GM10847 (cell line): ENCODE data around the gene NPAS3.

Experiments
- POLR2A ChIP-seq: IDR thresholded peaks from 2 replicates; pipeline ENCODE4 v1.6.1; 2011; ENCODE audit not compliant: insufficient read length; ENCODE audit errors: extremely low read depth

NPAS3 gene

DNA sequence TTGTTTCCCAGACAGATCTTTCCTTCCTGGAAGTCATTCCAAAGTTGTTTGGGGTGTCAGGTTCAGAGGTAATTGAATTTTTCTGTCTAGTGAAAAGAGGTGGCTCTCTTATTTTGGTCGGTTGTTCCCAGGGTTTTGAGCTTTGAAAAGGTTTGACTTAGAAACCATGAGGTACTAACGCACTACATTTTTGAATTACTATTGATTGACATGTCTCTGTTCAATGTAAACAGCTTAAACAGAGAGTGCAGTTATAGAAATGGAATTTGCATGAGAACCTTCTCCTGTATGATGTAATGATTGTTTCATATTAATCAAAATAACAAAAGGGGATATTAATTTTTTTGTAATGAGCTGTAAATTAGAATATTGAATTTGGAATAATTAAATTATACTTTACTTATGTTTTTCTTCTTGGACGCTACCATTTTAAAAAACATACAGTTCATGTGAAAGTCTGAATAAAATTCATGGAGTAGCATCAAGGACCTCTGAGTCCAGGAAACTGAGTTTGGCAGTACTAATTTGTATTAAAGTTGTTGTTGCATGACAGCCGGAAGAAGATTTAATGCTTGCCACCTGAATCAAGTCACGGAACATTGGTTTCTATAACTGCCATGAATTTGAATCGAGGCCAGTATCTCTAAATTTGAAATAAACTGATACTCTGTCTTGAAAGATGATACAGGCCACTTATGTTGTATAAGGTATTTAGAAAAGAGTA lies 41.7 kb downstream of the NPAS3 start:
- no peak for TF ChIP-seq POLR2A

DNA sequence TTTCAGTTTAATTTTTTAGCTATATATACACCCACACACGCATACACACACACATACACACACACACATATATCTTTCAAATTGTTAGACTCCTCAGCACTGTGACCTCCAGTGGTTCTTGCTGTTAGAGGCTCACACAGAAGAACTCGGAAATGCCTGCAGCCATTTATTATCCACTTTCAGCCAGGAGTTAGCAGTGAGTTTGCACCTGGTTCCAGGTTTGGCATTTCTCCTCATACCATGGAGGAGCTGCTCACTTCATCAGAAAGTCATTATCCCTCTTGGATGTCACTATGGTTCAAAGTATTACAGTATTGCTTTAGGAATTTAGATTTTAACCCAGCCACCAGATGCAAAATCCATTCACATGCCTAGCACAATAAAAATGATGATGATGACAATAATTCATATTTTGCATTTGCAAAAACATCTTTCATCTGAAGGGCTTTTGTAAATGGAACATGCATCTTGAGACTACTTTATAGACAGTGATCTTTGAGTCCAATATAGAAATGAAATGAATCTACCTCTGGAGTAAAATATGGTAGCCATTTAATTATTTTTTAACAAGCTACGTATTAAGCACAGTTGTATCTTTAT lies 42.3 kb downstream of the NPAS3 start:
- no peak for TF ChIP-seq POLR2A

DNA sequence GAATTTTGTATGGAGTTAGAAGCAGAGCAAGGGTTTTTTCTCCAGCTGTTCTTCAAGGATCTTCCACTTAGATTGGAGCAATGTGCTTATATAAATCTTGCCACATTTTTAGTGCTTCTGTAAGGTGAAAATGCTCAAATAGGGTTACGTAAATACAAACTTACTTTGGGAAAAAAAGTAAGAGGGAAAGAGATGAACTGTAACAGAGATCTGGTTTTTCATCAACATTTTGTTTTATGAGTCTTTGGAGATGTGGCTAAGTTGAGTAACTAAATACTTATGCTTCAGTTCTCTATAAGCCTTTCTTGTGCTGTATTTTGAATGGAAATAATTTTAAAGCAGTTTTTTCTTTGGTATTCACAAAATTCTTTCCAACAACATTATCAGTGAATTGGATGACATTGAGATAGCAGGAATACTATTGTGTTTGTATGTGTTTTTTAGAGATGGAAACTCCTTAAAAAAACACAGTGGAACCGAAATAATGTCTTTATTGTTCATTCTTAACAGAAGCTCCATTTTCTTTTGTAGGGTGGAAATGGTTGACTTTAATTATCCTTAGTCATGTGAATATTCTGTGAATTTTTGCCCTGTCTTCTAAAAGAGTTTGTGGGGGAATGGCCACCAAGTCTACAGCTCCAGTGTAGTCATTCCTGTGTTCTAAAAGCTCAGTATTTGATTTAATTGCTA lies 45.7 kb downstream of the NPAS3 start:
- TF ChIP-seq POLR2A: no peak

DNA sequence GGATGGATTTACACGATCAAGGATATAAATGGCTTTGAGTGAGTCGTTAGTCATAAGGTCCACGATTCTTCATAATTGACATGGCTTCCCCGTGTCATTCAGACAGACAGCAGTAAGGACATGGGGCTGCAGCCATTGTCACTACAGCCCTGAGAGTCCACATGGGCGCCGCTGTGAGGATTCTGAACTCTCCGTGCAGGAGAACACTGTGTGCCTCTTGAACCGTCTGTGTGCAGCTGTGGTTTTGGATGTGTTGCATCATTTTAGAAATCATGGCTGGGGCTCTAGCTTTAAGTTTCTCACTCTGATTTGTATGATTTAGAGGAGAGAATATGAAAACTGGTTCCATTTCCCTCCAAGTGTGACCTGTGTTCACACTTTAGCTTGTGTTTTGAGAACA lies 47.2 kb downstream of the NPAS3 start:
- TF ChIP-seq POLR2A: no peak

DNA sequence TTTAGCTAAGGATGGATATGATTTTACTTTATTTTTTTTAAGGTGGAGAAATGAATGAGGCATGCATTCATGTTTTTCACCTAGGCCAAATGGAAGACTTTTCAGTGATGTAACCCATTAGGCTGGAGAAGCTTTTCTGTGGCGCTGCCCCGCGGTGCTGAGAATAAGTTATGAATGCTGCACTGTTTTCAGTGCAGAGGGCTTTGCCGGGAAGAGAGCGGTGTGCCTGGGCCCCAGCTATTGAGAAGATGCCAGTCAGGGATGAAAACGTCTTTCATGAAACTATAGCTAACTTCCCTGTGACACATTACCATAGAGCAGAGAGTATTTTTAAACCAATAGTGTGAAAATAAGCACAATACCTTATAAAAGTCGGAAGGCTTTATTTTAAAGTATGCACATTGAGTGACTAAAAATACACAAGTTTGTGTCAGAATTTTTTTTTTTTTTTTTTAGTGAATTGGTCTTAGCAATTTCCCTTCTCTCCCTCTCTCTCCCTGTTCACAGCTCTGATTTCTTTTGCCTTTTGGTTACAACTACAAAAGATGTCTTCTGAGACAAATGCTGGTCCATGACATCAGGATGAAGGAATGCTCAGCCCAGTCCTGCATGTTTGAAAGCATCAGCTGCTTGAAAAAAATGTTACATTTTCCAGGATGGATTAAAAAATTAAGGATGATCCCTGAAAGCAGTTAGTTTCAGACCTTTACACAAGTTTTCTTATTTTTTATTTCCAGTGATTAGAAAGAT lies 48.3 kb downstream of the NPAS3 start:
- TF ChIP-seq POLR2A: no peak

DNA sequence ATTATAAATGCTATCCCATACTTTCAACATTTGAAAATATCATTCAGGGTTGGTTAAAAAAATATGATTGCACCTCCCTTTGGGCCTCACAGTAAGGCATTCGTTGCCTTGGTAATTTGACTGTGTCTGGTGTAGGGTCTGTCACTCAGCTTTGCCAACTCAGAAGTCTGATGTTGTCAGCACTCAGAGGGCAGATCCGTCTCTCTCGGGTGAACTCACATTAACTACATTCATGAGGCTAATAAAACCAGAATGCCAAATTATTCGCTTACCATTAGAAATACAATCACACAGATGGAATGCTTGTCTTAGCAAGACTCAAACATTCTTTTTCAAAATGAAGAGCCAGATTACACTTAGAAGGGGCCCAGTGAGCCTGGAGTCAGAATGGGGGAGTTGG lies 53.0 kb downstream of the NPAS3 start:
- no peak for TF ChIP-seq POLR2A

DNA sequence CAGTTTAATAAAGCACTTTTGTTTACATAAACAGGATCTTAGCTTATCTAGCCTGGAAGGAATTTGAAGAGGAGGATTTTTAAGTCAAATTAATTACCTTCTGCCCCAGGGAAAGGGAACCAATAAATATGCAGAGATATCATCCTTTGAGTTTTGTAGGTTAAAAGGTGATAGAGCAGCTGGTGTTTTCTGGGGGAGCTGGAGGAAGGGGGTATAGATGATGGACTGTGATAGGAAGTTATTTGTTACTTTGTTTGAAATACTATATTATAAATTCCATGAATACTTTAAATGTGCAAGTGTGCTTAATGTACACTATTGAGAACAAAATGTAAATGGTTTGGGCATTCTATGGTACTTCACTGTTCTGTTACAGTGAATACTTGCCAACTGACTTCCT lies 55.2 kb downstream of the NPAS3 start:
- no peak for TF ChIP-seq POLR2A

DNA sequence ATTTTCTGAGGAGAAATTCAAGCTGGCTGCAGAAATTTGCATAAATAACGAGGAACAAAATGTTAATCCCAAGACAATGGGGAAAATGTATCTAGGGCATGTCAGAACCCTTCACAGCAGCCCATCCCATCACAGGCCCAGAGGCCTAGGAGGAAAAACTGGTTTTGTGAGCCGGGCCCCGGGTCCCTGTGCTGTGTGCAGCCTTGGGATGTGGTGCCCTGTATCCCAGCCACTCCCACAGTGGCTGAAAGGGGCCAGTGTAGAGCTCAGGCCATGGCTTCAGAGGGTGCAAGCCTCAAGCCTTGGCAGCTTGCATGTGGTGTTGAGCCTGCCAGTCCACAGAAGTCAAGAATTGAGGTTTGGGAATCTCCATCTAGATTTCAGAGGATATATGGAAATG lies 57.7 kb downstream of the NPAS3 start:
- TF ChIP-seq POLR2A: no peak

DNA sequence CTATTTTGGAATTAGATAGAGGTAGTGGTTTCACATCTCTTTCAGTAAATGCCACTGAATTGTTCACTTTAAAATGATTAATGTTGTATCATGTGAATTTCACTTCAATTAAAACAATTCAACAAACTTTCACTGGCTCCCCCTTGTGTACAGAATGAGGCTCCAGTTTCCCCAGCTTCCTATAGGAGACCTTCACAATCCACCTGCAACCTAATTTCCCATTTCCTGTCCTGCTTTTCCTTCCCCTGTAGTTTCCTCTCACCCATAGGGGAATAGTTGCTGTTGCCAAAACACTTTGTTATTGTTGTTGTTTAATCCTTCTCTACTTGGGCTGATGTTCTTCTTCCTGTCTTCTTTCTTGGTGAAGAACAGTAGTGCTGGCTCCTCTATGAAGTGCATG lies 59.8 kb downstream of the NPAS3 start:
- no peak for TF ChIP-seq POLR2A

DNA sequence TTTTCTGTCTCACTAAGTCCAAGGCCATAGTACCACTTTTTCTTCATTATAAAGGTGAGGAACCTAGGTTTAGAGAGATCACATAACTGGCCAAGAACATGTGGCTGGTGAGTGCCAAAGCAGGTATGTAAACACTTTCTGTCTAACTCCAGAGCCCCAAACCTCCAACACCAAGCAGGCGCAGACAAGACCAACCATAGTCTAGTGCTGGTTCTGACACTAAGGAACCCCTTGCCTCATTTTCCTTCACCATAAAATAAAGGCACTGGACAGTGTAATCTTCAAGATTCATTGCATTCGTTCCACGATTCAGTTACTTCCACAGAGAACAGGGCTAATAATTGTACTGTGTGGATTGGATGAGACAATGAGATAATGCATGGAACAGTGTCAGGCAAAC lies 71.0 kb downstream of the NPAS3 start:
- no peak for TF ChIP-seq POLR2A

DNA sequence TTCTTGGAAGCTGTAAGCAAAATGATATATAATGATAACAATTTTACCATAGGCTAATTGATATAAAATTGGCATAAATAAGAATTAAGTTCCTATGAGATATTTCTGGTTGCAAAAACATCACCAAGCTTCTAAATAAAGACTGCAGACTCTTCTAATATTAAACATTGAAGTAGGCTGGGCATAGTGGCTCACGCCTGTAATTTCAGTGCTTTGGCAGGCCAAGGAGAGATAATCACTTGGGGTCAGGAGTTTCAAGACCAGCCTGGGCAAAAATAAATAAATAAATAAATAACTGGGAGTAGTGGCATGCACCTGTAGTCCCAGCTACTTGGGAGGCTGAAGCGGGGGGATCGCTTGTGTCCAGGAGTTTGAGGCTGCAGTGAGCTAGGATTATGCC lies 71.8 kb downstream of the NPAS3 start:
- TF ChIP-seq POLR2A: no peak

DNA sequence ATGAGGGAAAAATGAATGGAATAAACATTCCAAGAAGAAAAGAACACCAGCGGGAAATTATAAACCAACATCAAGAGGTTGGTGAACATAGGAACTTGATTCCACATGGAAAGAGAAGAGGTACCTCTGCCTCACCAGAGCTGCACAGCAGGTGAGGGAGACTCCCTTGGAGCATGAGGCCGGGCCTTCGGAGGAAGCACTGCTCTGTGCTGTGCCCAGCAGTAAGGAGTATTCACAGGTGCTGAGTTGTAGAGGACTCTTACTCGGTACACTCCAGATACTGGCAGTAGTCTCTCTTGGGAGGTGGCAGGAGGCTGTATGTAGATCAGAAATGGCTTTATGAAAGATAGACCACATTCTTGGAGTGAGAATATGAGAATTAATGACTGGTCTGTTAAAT lies 76.0 kb downstream of the NPAS3 start:
- TF ChIP-seq POLR2A: no peak

DNA sequence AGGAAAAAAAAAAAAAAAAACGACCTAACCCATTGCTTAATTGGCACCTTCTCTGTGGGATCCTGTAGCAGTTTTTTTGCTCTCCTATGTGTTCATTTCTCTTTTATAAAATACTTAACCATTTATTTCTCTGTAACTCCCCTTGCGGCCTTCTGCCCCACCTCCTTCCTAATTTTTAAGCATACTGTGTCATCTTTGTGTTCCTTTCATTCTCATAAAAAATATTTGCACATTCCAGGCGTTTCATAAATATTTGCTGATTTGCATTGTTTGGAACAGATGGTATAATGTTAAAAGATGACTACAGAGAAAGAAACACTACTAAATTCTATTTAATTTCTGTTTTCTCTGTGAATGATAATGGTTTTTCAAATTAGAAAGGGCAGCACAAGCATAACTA lies 77.9 kb downstream of the NPAS3 start:
- TF ChIP-seq POLR2A: no peak

DNA sequence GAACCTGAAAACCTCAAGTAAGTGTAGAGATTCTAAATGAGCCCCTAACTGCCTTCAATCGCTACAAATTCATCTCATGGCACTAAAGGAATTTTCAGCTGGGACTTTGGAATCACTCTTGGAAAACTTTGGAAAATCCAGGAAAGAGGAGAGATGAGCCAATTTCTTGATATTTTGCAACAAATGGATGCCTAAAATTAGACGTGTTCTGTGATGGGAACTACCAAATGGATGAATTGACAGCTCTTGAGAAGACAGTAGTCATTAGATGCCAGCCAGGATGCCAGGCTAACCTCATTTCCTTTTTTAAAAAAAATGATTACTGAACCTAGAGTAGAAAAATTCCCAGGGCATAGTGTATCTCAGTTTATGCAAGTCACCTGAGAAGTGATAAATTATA lies 78.3 kb downstream of the NPAS3 start:
- TF ChIP-seq POLR2A: no peak

DNA sequence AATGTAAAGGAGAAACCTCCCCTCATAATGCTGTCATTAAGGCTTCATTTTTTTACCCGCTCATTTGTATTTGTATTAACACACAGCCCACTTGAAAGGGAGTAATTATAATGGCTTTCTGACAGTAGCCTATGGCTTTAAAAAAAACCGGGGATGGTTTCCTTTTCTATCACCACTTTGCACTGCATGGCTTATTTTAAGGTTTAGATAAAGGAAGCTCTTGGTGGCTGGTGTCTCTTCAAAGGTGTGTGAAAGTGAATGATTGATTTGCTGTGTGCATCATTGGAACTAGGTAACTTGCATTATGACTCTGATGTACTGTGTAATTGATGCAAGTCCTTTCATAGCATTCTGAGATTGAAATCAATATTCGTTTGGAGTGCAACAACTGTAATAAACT lies 80.7 kb downstream of the NPAS3 start:
- no peak for TF ChIP-seq POLR2A

DNA sequence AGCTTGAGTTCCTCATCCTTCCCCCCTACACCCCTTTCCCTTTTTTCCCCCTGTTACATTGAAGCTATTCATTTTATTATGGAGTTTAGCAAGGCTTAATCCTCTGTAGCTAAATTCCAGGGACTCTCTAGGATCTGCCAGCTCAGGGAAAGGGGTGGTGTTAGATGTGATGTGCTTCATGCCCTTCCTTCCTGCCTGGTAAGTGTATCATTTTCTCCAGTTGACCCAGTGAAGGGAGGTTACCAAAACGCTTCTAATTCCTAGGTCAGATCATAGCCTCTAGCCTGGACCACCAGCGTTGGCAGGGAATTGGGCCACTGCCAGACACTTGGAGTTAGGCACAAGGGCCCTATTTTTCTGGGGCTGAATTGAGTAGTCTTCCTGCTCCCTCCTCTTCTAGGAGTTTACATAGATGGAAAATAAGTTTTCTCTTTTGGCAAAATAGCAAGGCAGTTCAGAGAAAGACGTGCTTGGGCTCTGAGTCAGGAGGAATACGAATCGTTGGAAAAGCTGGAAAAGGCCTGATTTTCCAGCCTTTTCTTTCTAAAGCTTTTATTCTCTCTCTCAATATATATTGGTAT lies 88.3 kb downstream of the NPAS3 start:
- TF ChIP-seq POLR2A: no peak

DNA sequence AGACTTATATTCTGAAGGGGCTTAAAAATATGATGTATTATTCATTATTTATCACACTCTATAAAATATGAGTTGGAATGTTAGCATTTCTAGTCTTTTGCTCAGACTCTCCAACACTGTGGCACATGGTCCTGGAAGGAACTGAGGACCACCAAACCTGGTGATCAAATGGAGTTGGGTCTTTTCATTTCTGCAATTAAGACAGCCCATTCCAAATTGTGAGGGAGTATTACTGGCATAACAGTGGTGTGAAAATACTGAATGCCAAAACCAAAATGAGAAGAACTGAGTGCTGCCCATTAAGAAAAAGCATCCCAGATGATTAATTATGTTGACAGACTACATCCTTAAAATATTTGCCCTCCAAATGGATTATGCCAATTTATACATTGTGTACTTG lies 90.8 kb downstream of the NPAS3 start:
- TF ChIP-seq POLR2A: no peak
